Loucy (cell line): ENCODE results near the gene PRR35.

Source experiments
- H2AFZ ChIP-seq: fragments of 200-600 bp; sonication (generic); 2 replicates; pipeline ENCODE4 v1.6.0; 2016; ENCODE audit warnings: antibody characterized with exemption, mild to moderate bottlenecking, low read length, moderate library complexity
- H3F3A ChIP-seq: fragments of 200-600 bp; 2 replicates; pipeline ENCODE4 v1.6.0; 2016; ENCODE audit warnings: antibody characterized with exemption, low read depth, mild to moderate bottlenecking
- H3K27me3 ChIP-seq: fragments of 200-600 bp; sonication (generic); 2 replicates; pipeline ENCODE4 v1.6.1; 2014; ENCODE audit warnings: low read length, mild to moderate bottlenecking; ENCODE audit not compliant: insufficient read depth, poor library complexity, severe bottlenecking
- H3K36me3 ChIP-seq: fragments of 200-600 bp; sonication (generic); 2 replicates; pipeline ENCODE4 v1.6.1; 2016; ENCODE audit warnings: low read length; ENCODE audit not compliant: insufficient read depth
- H3K4me1 ChIP-seq: fragments of 200-600 bp; sonication (generic); 2 replicates; pipeline ENCODE4 v1.5.1; 2014; ENCODE audit warnings: low read length, mild to moderate bottlenecking; ENCODE audit not compliant: insufficient read depth, poor library complexity, severe bottlenecking
- H3K4me2 ChIP-seq: fragments of 200-600 bp; sonication (generic); 2 replicates; pipeline ENCODE4 v1.6.0; 2014; ENCODE audit warnings: antibody characterized with exemption, low read length, low read depth, mild to moderate bottlenecking; ENCODE audit not compliant: poor library complexity, severe bottlenecking
- H3K4me3 ChIP-seq: fragments of 200-600 bp; sonication (generic); 2 replicates; pipeline ENCODE4 v1.5.1; 2014; ENCODE audit warnings: low read length, mild to moderate bottlenecking, mixed read lengths; ENCODE audit not compliant: poor library complexity, severe bottlenecking
- H3K79me2 ChIP-seq: fragments of 200-600 bp; sonication (generic); 2 replicates; pipeline ENCODE4 v1.6.1; 2014; ENCODE audit warnings: low read length; ENCODE audit not compliant: insufficient read depth
- H3K9ac ChIP-seq: fragments of 200-600 bp; sonication (generic); 2 replicates; pipeline ENCODE4 v1.6.0; 2014; ENCODE audit warnings: mild to moderate bottlenecking, low read depth, low read length, moderate library complexity; ENCODE audit not compliant: poor library complexity, severe bottlenecking
- H3K9me2 ChIP-seq: fragments of 200-600 bp; sonication (generic); replicated peaks from 2 replicates; pipeline ENCODE4 v1.6.1; 2016; ENCODE audit warnings: low read depth, low read length, mixed read lengths
- H3K9me3 ChIP-seq: fragments of 200-600 bp; sonication (generic); 2 replicates; pipeline ENCODE4 v1.6.1; 2014; ENCODE audit warnings: mild to moderate bottlenecking, antibody characterized with exemption, low read length, low read depth; ENCODE audit not compliant: insufficient read depth
- H4K20me1 ChIP-seq: fragments of 200-600 bp; sonication (generic); 2 replicates; pipeline ENCODE4 v1.6.0; 2014; ENCODE audit warnings: antibody characterized with exemption, low read length, mild to moderate bottlenecking; ENCODE audit not compliant: insufficient read depth, poor library complexity, severe bottlenecking
- CTCF ChIP-seq: fragments of 200-600 bp; sonication (generic); conservative IDR thresholded peaks from 2 replicates; pipeline ENCODE4 v1.5.1; 2014; ENCODE audit warnings: mild to moderate bottlenecking, antibody characterized with exemption, low read length
- EZH2phosphoT487 ChIP-seq: fragments of 200-600 bp; IDR thresholded peaks from 2 replicates; pipeline ENCODE4 v1.6.1; 2018; ENCODE audit warnings: antibody characterized with exemption, mild to moderate bottlenecking, moderate library complexity, borderline replicate concordance

The PRR35 gene

GRCh38 chr16:537415-538335, 22.5 kb upstream of the PRR35 start:
- H3K36me3 ChIP-seq: no peaks in the 10 kb centered on the region
- no peaks in the 10 kb centered on the region for H3K9me2 ChIP-seq
- H3K9me3 ChIP-seq: no peaks in the 10 kb centered on the region
- TF ChIP-seq EZH2phosphoT487 (no peak), CTCF (no peak)
- peaks cover 4% of the 10 kb centered on the region for H4K20me1 ChIP-seq
- H3K27me3 ChIP-seq: no peaks in the 10 kb centered on the region
- no peak overlapping the region for H3K9ac ChIP-seq
- no peak overlapping the region for H3K4me2 ChIP-seq
- no peak overlapping the region for H3K4me3 ChIP-seq
- no peaks in the 10 kb centered on the region for H3K4me1 ChIP-seq
- H3F3A ChIP-seq: no peaks in the 10 kb centered on the region
- H3K79me2 ChIP-seq: peaks cover 8% of the 10 kb centered on the region; the same call in 1 of the 2 replicates
- no peak overlapping the region for H2AFZ ChIP-seq

GRCh38 chr16:539901-540530, 20.2 kb upstream of the PRR35 start:
- H3K79me2 ChIP-seq: no peaks in the 10 kb centered on the region

GRCh38 chr16:540645-541340, 19.4 kb upstream of the PRR35 start:
- no peak overlapping the region for H3K9ac ChIP-seq
- no peaks in the 10 kb centered on the region for H3F3A ChIP-seq
- no peak overlapping the region for H3K4me3 ChIP-seq
- no peaks in the 10 kb centered on the region for H4K20me1 ChIP-seq
- no peak for TF ChIP-seq CTCF
- TF ChIP-seq EZH2phosphoT487: no peak
- H3K4me2 ChIP-seq: no peak overlapping the region
- no peaks in the 10 kb centered on the region for H3K27me3 ChIP-seq
- H3K79me2 ChIP-seq: no peaks in the 10 kb centered on the region
- no peak overlapping the region for H2AFZ ChIP-seq
- H3K9me2 ChIP-seq: no peaks in the 10 kb centered on the region
- H3K9me3 ChIP-seq: no peaks in the 10 kb centered on the region
- no peaks in the 10 kb centered on the region for H3K36me3 ChIP-seq
- no peaks in the 10 kb centered on the region for H3K4me1 ChIP-seq

More at GRCh38 chr16:539901-540530, 20.2 kb upstream of the PRR35 start:
- Histone ChIP-seq H3K27me3 (no peaks in the 10 kb centered on the region), H3K4me1 (no peaks in the 10 kb centered on the region), H3F3A (no peaks in the 10 kb centered on the region), H2AFZ (no peak overlapping the region), H4K20me1 (no peaks in the 10 kb centered on the region), H3K9me2 (no peaks in the 10 kb centered on the region), H3K9me3 (no peaks in the 10 kb centered on the region), H3K4me2 (no peak overlapping the region), H3K4me3 (no peak overlapping the region), H3K36me3 (no peaks in the 10 kb centered on the region), H3K9ac (no peak overlapping the region)
- TF ChIP-seq EZH2phosphoT487: no peak
